GM15510 (cell line): ENCODE measurements around the gene DNAI1.

ENCODE experiments used
- POLR2A ChIP-seq: IDR thresholded peaks from 3 replicates; pipeline ENCODE4 v1.6.1; 2011; ENCODE audit warnings: borderline replicate concordance; ENCODE audit not compliant: insufficient read length; ENCODE audit errors: extremely low read depth

Gene DNAI1

GRCh38 chr9:34522971-34523797 is 64.6 kb downstream of the DNAI1 start, which contains the start of gene ENHO:
ENHO (minus strand) TSS chr9:34522990; CDS start chr9:34521695, 1,295 bp downstream.
- no peak for TF ChIP-seq POLR2A

DNA sequence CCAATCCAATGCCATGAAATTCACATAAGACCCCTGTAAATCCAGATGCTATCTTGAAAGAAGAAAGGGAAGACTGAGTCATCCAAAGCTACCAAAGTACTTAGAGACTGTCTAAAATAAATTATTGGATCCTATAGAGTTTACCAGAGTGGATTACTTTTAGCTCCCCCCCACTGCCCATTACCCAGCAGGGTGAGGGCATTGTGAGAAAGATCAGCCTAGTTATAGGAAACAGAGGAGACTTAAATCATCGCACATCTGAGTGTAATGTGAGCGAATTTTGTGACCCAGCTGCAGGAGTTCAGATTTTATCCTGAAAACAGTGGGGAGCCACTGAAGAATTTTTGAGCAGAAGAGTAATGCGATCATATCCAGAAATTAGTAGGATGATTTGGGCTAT is 65.7 kb downstream of the DNAI1 start:
- no peak for TF ChIP-seq POLR2A

DNA sequence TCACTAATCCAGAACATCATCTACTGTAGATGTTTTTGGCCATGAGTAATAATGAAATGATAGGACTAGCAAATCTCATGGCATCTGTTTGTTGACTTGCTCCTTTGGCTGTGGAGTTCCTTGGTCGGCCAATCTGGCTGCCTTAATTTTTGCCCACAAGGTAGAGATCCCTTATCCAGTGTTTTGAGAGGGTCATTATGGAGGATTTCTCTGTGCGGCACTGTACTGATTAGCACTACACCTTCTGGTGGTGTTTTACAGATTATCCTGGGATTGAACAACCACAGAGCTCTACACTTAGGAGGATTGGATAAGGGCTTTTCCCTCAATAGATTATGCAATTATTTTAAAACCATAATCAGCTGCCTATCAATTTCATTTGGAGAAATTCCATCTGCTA is 67.4 kb downstream of the DNAI1 start:
- TF ChIP-seq POLR2A, result no peak

DNA sequence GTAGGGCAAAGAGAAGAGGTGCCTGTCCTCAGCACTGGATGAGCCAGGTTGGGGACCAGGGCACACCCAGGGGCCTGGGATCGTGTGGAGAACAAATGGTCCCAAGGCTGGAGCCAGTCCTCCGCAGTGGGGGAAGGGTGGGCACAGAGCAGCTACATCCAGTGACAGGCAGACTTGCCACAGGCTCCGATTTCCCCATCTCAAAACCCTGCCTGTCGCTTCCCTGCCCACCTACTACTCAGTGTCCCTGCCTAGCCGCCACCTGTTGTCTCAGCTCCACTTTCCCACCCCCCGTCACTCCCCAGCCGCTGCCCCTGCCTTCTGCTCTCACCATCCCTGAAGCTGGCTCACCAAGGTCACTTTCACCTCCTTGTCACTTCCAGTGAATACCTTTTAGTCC is 78.1 kb downstream of the DNAI1 start:
- no peak for TF ChIP-seq POLR2A

DNA sequence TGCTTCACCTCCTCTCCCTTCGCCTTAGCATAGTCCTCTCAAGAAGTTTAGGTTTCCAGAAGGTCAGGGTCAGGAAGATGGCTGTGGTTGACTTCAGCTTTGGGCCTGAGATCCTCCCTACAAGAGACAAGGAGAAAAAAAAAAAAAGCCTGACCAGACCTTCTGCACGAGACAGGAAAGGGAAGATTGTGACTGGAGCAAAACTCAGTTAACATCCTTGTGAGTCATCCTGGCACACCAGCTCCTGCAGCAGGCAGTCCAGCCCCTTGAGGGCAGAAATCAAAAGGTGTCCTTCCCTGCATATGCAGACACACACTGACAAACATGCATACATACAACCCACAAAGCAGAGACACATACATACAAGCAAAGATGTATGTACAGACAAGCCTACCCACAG is 82.2 kb downstream of the DNAI1 start:
- no peak for TF ChIP-seq POLR2A

GRCh38 chr9:34541540-34541939 is 82.9 kb downstream of the DNAI1 start:
- TF ChIP-seq POLR2A, result no peak

DNA sequence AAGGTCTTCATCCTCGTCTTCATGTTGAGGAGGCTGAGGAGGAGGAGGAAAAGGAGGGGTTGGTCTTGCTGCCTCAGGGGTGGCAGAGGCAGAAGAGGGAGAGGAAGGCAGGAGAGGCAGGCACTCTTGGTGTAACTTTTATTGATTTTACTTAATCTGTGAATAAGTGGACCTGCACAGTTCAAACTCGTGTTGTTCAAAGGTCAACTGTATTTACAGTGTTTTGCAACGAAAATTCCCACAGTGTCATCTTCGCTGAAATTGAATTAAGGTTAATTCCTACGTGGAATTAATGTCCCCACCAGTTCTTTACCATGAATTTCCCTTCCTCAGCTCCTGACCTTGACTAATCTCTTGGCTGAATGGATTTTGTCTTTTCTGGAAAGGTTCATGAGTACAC is 85.4 kb downstream of the DNAI1 start:
- no peak for TF ChIP-seq POLR2A

- no peak for TF ChIP-seq POLR2A
Measured at GRCh38 chr9:34545497-34545896, 86.9 kb downstream of the DNAI1 start.

GRCh38 chr9:34546102-34546833 is 87.7 kb downstream of the DNAI1 start:
- TF ChIP-seq POLR2A, result no peak

DNA sequence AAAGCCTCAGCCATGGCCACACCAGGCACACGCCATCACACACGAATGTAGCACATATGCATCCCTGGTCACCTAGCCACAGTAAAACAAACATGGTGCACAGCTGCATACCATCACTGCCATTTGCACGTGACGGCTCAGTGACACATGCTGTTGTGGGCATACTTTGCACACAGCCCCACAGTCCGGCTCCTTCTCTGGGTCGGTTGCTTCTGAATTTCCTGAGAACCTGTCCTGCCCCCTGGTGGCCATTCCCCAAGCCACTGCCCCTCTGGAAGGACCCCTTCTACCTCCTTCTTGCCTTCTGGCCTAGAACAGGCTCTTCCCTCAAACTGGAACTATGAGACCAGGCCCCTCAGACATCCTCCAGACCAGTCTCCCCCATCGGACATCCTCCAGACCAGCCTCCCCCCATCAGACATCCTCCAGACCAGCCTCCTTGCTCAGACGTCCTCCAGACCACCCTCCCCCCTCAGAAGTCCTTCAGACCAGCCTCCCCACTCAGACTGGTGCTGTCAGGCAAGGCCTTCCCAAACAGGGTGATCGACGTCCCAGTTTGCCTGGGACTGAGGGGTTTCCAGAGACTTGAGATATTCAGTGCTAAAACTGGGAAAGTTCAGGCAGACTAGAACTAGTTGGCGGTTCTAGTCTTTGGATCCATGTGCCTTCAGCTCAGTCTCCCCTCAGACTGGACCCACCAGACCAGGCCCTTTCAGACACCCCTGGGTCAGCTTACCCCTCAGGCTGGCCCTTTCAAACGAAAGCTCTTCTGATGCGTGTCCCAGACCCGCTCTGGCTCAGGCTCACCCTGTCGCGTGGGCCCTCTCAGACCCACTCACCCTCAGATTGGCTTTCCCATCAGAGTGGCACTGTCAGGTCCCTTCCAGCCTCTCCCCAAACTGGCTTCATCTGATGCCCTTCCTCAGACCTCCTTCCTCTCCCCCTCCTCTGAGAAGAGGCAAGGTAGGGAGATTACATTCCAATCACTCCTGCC is 88.5 kb downstream of the DNAI1 start:
- TF ChIP-seq POLR2A, result no peak

DNA sequence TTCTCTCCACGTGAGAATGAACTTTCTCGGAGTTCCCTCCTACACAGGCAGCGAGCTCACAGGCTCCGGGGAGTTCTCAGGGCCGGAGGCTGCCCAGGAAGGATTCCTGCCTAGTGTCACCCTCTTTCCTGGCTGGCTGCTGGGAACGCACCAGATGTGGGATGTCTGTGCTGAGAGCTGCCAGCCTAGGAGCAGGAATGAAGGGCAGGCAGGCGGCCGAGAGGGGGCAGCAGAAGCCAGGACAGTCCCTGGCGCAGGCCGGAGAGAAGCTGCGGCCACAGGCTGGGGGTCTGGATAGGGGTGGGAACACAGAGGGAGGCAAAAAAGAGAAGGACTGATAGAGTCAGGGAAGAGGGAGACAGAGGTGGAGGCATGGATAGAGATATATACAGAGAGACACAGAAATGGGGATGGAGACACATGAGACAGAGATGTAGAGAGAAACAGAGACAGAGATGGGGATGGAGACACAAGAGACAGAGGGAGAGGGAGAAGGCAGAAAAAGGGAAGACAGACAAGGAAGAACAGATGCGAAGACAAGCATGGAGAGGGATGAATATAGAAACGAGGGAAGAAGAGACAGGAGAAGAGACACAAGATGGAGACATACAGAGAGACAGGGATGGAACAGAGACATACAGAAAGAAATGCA is 89.5 kb downstream of the DNAI1 start:
- no peak for TF ChIP-seq POLR2A

DNA sequence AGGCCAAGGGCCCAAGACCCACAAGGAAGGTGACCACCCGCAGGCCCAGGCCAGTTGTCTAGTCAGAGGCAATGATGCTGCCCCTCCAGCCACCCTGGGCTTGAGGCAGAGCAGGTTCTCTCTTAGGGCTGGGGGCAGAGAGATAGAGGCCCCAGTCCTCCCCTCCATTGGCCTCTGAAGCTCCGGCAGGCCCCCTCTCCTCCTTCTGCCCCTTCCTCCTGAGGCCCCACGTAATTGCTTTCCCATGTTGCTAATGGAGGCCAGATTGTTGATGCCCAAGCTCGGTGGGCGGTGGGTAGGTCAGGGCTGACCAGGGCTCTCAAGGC is 90.8 kb downstream of the DNAI1 start:
- TF ChIP-seq POLR2A, result no peak

DNA sequence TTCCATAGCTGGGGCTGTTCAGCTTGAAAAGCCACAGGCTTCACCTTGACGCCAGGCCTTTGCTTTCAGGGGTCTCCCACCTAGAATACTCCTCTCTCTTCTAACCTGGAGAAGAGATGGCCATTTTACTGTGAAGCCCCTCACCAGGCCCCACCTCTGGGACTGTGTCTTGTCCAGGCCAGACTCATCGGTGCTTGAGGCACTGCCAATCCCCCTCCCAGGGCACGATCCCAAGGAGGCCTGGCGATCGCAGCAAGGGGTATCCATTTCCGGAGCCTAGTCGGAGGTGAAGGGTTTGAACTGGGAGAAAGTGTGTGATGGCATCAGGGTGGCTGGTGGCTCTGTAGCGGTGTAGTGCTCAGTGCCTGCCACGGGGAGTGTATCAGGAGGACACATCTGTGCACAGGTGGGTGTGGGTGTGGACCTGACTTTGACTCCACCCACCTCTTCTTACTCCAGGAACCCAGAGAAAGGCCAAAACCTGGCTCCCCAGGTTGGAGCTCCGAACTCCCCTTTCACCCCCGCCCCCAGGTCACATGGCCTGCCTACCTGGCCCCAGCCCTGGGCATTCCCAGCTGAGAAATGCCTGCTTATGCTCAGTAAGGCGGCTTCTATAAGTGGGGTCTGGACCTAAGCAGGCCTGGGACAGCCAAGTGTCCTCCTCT is 91.5 kb downstream of the DNAI1 start:
- no peak for TF ChIP-seq POLR2A
